Calu3 (cell line): ENCODE measurements around the gene WNT5B. TPM values are rescaled to one million over a fixed set of nuclear protein-coding genes. Genes with fewer than 3 reads are reported as not detected.

ENCODE experiments used
- BruUV-seq: library from RNA; stranded (reverse); fragments of 400-500 nt; replicated peaks from 2 replicates; lab custom pipeline; 2021; lab: Mats Ljungman, UMichigan
- CTCF ChIA-PET: fragments of 300-600 bp; sonication (Branson Sonifier 250); formaldehyde crosslinking; loops from one replicate; lab custom pipeline; 2022; ENCODE audit warnings: antibody characterized with exemption; lab: Charles Lee
- DNase-seq: peaks from one replicate; pipeline ENCODE4 v3.0.0; 2022
- H3K27ac Mint-ChIP-seq: one replicate; pipeline ENCODE4 v1.8.0; 2022; ENCODE audit warnings: mixed read lengths; ENCODE audit not compliant: unreplicated experiment
- H3K27me3 Mint-ChIP-seq: one replicate; pipeline ENCODE4 v1.8.0; 2022; ENCODE audit warnings: mixed read lengths; ENCODE audit not compliant: unreplicated experiment
- H3K36me3 Mint-ChIP-seq: one replicate; pipeline ENCODE4 v1.8.0; 2022; ENCODE audit warnings: mild to moderate bottlenecking, moderate library complexity, mixed read lengths; ENCODE audit not compliant: insufficient read depth, unreplicated experiment
- H3K4me1 Mint-ChIP-seq: one replicate; pipeline ENCODE4 v1.8.0; 2022; ENCODE audit warnings: mild to moderate bottlenecking, low read depth, mixed read lengths; ENCODE audit not compliant: unreplicated experiment
- H3K4me3 Mint-ChIP-seq: one replicate; pipeline ENCODE4 v1.8.0; 2022; ENCODE audit warnings: mild to moderate bottlenecking, low read depth, moderate library complexity, mixed read lengths; ENCODE audit not compliant: unreplicated experiment
- H3K9me3 Mint-ChIP-seq: one replicate; pipeline ENCODE4 v1.8.0; 2022; ENCODE audit warnings: low read depth, mixed read lengths; ENCODE audit not compliant: unreplicated experiment
- CTCF ChIP-seq: fragments of 200-600 bp; IDR thresholded peaks from one replicate; pipeline ENCODE4 v1.8.0; 2022; ENCODE audit warnings: antibody characterized with exemption; ENCODE audit not compliant: unreplicated experiment
- intact Hi-C: fragments of 100-400 bp; cut with micrococcal nuclease; formaldehyde crosslinking; loops from one replicate; pipeline ENCODE4 v1.10.0; 2022; ENCODE audit not compliant: unreplicated experiment
- total RNA-seq: library from RNA; stranded (reverse); gene quantifications from 2 replicates; pipeline ENCODE4 v1.2.3, GENCODE V29; 2022

WNT5B gene
- total RNA-seq, 1 experiment from 2014 or later: 0.24 TPM

- no peak overlapping the region for H3K27ac Mint-ChIP-seq
- intact Hi-C loops: no loop called here
- CTCF ChIA-PET: interaction anchor here (0.6 to 1.4 kb wide), 2 partner anchors 9 to 57 kb away, joined by 3 to 4 read pairs; no protein-coding TSS in a partner anchor
Measured at GRCh38 chr12:1650978-1651361, 21.9 kb downstream of the WNT5B start.

GRCh38 chr12:1651946-1652345 is 22.9 kb downstream of the WNT5B start:
- TF ChIP-seq CTCF: no peak
- BruUV-seq: no TSS peak
- Mint-ChIP-seq H3K36me3 (no peaks in the 10 kb centered on the region), H3K27ac (no peak overlapping the region), H3K27me3 (peaks cover 55% of the 10 kb centered on the region), H3K4me3 (no peak overlapping the region), H3K4me1 (no peaks in the 10 kb centered on the region), H3K9me3 (no peaks in the 10 kb centered on the region)
- no peak for DNase-seq
- intact Hi-C loops: loop anchor here (1.0 kb wide), 2 partner anchors 139 to 288 kb away; no protein-coding TSS in a partner anchor
- CTCF ChIA-PET: no interaction called here

More at GRCh38 chr12:1650978-1651361, 21.9 kb downstream of the WNT5B start:
- H3K9me3 Mint-ChIP-seq: no peaks in the 10 kb centered on the region
- BruUV-seq: no TSS peak
- peaks cover 56% of the 10 kb centered on the region for H3K27me3 Mint-ChIP-seq
- H3K4me1 Mint-ChIP-seq: no peaks in the 10 kb centered on the region
- no peak overlapping the region for H3K4me3 Mint-ChIP-seq
- no peak for DNase-seq
- TF ChIP-seq CTCF: no peak
- no peaks in the 10 kb centered on the region for H3K36me3 Mint-ChIP-seq

GRCh38 chr12:1655225-1655788 is 26.3 kb downstream of the WNT5B start:
- CTCF ChIA-PET: interaction anchor here (0.7 to 2.7 kb wide), 3 partner anchors 21 to 136 kb away, joined by 4 to 62 read pairs (median 5); no protein-coding TSS in a partner anchor
- no TSS peak for BruUV-seq
- Mint-ChIP-seq H3K4me3 (no peak overlapping the region), H3K9me3 (no peaks in the 10 kb centered on the region), H3K4me1 (peaks cover 6% of the 10 kb centered on the region), H3K27me3 (peaks cover 22% of the 10 kb centered on the region), H3K36me3 (peaks cover 4% of the 10 kb centered on the region), H3K27ac (no peak overlapping the region)
- no peak for DNase-seq
- intact Hi-C loops: no loop called here
- no peak for TF ChIP-seq CTCF

GRCh38 chr12:1656902-1657301 is 27.9 kb downstream of the WNT5B start:
- Mint-ChIP-seq H3K9me3 (no peaks in the 10 kb centered on the region), H3K4me3 (no peak overlapping the region), H3K36me3 (peaks cover 14% of the 10 kb centered on the region), H3K27ac (no peak overlapping the region), H3K4me1 (peaks cover 12% of the 10 kb centered on the region), H3K27me3 (peaks cover 6% of the 10 kb centered on the region)
- CTCF ChIA-PET: interaction anchor here (0.9 kb wide), 1 partner anchor 13 kb away, joined by 4 read pairs; no protein-coding TSS in a partner anchor
- intact Hi-C loops: no loop called here
- no TSS peak for BruUV-seq
- no peak for TF ChIP-seq CTCF
- DNase-seq: no peak
